Omental fat pad (tissue), 4 donors: ENCODE data around the gene INPP5K. TPM values are rescaled to one million over a fixed set of nuclear protein-coding genes. Genes with fewer than 3 reads are reported as not detected.

ENCODE experiments used
- ATAC-seq: fragments of 150-250 bp; one replicate; pipeline ENCODE4 v1.9.1; 2016; ENCODE audit warnings: mild to moderate bottlenecking, moderate library complexity; ENCODE audit not compliant: low FRiP score
- DNase-seq: peaks from one replicate; pipeline ENCODE4 v3.0.0-alpha.2; 2019; ENCODE audit warnings: low spot score
- total RNA-seq, 4 donors: library from RNA; depleted of rRNA; stranded (reverse); fragments of >200 nt; gene quantifications; one replicate each; pipeline ENCODE4 v1.1.0, GENCODE V29; 2016
- TF ChIP-seq, protein P1 (sequence below), 3 donors: fragments of 450-650 bp; IDR thresholded peaks; one replicate each; pipeline ENCODE4 v1.5.1; 2016 to 2017; ENCODE audit warnings: antibody characterized with exemption in 3 of 3, mild to moderate bottlenecking in 3 of 3, moderate library complexity in 2 of 3

The INPP5K gene
- total RNA-seq, 4 donors from 2014 or later = 103 to 279 (median 153) TPM

DNA sequence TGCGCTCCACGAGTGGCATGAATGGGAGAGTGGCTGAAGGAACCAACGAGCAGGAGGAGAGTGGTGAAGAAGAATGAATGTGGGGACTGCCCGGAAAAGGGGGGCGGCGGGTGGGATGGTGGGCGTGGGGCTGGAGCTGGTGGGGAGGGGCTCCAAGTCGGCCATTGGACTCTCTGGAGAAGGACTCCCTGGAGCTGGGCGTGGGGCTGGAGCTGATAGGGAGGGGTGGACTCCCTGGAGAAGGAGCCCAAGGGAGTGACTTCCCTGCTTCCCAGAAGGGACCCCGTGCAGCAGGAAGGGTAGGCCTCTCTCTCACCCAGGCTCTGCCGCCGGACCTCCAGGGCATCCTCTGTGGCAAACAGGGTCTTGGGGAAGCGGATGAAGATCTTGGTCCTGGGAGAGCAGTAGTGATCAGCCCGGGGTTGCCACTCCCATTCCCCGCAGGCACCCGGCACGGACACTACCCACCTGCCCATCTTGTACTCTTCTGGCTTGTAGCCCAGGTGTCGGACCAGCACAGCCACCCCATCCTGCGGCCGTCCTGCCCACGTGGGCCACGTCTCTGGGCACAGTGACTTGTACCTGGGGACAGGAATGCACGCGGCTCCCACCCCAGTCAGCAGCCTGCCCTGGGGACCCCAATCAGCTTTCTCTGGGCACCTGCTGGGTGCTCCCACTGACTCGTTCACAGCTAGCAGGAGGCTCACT, 45.5 kb downstream of the INPP5K start:
- TF ChIP-seq, protein P1, sequence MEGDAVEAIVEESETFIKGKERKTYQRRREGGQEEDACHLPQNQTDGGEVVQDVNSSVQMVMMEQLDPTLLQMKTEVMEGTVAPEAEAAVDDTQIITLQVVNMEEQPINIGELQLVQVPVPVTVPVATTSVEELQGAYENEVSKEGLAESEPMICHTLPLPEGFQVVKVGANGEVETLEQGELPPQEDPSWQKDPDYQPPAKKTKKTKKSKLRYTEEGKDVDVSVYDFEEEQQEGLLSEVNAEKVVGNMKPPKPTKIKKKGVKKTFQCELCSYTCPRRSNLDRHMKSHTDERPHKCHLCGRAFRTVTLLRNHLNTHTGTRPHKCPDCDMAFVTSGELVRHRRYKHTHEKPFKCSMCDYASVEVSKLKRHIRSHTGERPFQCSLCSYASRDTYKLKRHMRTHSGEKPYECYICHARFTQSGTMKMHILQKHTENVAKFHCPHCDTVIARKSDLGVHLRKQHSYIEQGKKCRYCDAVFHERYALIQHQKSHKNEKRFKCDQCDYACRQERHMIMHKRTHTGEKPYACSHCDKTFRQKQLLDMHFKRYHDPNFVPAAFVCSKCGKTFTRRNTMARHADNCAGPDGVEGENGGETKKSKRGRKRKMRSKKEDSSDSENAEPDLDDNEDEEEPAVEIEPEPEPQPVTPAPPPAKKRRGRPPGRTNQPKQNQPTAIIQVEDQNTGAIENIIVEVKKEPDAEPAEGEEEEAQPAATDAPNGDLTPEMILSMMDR (IDR thresholded peaks at IDR 0.05) = no peak

DNA sequence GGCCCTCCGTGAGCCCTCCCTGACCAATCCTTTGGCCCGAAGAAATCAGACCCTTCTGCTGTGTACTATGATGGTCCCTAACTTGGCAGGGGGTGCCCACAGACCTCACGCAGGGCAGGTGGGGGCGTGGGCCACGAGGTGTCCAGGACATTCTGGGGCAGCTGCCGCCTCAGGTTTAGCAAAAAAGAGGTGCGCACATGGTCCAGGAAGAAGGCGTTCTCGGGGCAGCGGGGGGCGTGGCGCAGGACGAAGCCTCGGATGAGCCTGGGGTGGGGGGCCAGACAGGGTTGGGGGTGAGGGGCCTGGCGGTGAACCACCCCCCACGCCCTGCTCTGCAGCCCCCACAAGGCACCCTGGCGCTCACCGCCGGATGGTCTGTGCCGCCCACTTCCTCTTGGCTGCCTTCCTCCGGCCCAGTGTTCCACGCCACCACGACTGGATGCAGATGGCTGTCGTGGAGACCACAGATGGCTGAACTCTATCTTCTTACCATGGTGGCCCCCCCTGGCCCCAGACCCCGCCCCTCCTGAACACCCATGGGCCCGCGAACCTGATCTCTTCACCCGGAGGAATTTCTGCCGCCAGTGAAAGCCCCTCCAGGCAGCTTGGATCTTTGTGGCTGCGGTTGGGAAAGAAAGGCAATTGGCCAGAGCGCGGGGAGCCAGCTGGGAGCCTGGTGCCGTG, 46.2 kb downstream of the INPP5K start:
- DNase-seq = no peak
- no peak for ATAC-seq
- TF ChIP-seq, protein P1 (IDR thresholded peaks at IDR 0.05) = no peak

More for the DNA sequence above, 45.5 kb downstream of the INPP5K start:
- DNase-seq (no peak), ATAC-seq (no peak)

DNA sequence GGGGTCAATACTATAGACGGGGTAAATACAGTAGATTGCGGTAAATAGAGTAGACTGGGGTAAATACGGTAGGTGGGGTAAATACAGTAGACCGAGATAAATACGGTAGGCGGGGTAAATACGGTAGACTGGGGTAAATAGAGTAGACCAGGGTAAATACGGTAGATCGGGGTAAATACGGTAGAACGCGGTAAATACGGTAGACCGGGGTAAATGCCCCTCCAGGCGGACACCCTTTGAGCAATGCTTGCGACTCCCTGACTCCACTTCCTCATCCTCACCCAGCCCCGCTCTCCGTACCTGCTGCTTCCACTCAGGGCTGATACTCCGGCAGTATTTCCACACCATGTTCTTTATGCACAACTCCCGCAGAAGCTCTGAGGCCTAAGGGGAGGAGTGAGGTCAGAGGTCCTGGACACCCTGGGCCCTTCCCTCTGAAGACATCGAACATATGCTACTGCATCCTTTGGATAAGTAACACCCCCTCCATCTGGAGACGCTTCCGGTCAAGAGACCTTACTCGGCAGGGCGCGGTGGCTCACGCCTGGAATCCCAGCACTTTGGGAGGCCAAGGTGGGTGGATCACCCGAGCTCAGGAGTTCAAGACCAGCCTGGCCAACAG, 47.1 kb downstream of the INPP5K start:
- DNase-seq (no peak), ATAC-seq (no peak)
- TF ChIP-seq, protein P1 (IDR thresholded peaks at IDR 0.05) = no peak

DNA sequence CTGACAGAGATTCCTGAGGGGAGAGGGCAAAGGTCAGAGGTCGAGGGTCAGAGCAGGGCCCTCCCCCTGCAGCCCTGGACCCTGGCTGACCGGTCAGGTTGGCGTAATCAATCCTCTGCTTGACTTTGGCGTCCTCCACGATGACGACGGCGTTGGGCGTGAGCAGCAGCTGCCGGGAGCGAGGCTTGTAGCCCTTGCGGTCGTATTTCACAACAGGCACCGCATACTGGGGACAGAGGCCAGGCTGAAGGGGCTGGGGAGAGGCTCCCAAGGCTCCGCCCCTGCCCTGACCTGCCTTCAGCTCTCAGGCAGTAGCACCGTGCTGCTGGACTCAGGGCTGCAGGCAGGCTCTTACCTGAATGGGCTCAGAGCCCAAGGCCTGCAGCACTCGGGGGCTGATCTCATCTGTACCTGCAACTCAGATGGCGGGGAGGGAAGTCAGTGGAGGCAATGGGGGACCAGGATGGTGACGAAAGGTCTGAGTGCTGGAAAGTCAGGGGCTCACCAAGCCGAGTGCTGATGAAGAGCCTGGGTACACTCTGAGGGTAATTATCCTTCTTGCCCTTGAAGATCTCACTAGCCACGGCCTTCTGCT, 48.4 kb downstream of the INPP5K start:
- no peak for ATAC-seq

DNA sequence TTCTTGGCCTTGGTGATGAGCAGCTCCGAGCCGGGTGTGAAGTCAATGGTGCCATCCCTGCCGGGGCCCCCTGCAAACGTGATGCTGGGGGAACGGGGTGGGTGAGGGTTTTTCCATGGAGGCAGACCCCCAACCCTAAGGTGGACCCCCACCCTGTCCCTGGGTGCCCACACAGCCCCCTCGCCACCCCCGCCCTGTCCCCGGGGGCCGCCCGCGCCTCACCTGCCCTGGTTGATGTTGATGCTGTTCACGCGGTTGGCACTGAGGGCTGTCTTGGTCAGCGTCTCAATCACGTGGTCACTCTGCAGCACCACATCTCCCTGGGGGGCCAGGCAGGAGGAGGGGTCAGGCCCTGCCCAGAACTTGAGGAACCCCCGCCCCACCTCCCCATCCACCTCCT, 49.2 kb downstream of the INPP5K start:
- DNase-seq (no peak), ATAC-seq (no peak)
- TF ChIP-seq, protein P1 (IDR thresholded peaks at IDR 0.05) = no peak

More for the DNA sequence above, 48.4 kb downstream of the INPP5K start:
- DNase-seq = no peak
- TF ChIP-seq, protein P1 (IDR thresholded peaks at IDR 0.05) = no peak

DNA sequence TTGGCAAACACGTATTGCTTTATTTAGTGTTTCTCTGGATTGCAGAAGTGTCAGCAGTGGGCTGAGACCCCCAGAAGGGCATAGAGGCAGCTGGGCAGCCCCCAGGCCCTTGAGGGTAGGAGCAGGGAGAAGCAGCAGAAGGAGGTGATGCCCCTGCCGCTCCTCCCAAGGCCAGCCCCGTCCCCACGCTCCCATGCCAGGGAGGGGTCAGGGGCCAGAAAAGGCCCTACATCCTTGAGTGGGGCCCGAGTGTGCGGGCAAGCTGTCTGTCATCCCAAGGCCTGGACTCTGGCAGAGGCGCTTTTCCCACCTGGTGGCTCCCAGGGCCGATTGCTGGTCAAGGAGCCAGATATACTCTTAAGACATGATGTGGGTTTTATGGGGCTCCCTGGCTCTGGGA, 52.2 kb downstream of the INPP5K start:
- TF ChIP-seq, protein P1 (IDR thresholded peaks at IDR 0.05) = no peak
- DNase-seq (no peak), ATAC-seq (no peak)
